ENCODE data around the gene ARSI.

ARSI gene

DNA sequence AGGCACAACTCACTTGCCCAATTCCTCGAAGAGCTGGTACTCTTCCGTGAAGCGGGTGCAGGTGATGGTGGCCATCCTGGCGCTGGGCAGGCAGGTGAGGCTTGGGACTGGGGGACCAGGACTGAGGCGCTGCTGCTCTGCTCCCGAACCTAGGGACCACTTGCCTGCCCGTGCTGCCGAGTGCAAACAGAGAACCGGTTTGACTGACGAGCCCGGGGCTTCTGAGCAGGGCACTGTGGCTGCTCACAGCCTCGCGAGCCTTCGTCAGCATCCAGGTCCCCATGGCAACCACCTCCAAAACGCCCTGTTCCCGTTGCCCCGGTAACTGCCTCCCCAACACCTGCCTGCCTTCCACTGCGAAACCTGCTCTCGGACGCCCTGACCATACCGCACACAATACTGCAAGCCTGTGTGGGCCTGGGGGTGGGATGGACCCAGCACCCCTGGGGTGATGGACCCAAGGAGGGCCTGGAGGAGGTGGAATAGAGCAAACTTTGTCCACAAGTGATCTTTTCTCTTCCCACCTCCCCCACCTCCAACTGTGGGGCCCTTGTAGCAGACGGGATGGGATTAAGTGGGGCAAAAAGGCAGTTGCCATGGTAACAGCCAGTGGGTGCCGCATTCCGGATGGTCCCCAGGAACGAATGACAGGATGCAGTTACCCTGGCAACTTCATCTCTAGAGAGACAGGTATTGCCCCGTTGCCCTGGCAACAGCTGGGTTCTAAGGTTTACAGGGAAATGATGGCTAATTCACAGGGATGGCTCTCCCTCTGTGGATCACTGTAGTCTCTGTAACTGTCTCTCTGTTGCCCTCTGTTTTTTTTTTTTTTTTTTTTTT, 12.9 kb downstream of the ARSI start, which contains the start of gene CAMK2A:
Gene CAMK2A, minus strand, starts transcription at position 223 of the 840 bp plus-strand sequence. Its CDS starts 148 bp downstream, at position 75.
- DNase-seq = no peak

DNA sequence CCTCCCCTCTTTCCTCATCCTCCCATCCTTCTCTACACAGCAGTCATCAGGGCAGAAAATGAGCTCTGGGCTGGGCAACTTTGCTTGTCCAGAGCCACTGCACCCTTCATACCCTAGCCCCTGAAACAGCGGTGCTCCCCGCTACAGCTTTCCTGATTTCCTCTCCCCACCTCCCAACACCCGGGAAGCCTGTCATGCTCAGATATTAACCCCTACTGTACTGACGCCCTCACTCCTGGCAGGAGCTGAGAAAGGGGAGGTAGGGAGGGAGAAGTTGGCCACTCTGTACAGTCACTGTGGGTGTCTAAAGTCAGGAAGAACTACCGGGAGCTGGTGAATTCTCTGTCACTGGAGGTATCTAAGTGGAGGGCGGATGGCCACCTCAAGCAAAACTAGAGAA, 13.9 kb downstream of the ARSI start:
- DNase-seq = no peak

- DNase-seq = no peak
Observed at GRCh38 chr5:150288361-150288760, 14.3 kb downstream of the ARSI start.

GRCh38 chr5:150286820-150287219, 15.9 kb downstream of the ARSI start:
- DNase-seq = peak; percentile 11

DNA sequence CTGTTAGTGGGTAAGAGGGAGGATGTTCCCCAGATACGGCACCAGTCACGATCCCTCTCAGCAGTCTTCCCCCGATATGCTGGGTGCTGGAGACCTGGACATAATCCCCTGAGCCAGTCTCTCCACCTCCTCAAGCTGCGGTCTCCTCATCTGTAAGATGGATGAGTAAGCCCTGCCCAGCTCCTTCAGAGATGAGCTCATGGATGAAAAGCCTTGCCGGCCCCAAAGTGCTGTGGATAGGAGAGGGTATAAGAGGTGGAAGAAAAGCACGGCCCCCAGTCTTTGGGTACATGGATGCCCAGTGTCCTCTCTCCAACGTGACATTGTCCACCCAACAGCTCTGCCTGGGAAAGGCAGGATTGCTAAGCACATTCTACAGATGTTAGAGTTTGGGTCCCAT, 17.6 kb downstream of the ARSI start:
- DNase-seq = no peak

DNA sequence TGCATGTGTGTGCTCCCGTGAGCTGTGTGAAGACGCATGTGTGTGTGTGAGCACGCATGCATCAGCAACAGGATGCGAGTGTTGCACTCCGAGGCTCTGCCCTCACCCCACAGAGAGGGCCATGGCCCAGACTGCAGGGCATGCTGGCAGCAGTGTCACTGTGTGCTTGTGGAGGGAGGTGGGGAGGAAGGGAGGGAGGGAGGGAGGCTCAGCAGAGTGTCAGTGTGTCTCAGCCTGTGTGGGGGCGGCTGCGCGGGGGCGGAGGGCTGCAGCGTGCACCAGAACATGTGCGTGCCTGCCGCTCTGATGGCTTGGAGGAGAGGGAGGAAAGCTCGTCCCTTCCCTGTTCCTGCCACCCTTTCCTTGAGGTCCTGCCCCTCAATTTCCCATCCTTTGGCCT, 18.4 kb downstream of the ARSI start:
- DNase-seq = no peak

- no peak for DNase-seq
Observed at GRCh38 chr5:150283904-150284303, 18.8 kb downstream of the ARSI start.

DNA sequence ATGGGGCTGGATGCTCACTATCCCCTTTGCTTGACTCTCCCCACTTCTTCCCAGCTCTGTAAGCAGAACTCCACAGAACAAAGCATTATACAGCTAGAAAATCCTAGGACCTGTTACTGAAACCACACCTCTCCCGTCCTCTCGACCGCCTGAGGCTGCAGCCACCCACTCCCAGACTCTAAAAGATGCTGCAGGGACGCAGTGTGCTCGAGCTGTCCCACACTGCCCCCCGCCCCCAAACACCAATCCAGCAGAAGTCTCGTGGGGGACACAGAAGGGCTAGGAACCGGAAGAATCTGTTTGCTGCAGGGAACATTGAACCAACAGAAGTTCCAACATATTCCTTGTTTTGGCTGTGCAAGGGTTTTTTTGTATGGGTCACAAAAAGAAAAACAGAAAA, 20.7 kb downstream of the ARSI start:
- DNase-seq = no peak

- DNase-seq = no peak
Observed at GRCh38 chr5:150279330-150280020, 23.2 kb downstream of the ARSI start.

DNA sequence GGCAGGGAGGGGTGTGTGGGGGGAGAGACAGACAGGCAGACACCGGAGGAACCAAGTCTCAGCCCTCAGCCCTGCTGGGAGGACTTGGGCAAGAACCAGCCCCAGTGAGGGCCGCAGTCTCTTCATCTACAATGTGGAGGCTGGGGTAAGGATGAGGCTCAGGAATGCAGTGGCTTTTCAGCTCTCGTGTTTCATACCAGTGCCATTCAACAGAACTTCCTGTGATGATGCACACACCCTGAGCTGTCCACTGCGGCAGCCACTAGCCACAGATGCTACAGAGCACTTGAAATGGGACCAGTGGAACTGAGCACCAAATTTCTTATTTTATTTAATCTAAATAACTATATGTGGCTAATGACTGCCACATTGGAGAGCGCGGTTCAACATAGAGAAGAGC, 23.8 kb downstream of the ARSI start:
- DNase-seq = no peak

DNA sequence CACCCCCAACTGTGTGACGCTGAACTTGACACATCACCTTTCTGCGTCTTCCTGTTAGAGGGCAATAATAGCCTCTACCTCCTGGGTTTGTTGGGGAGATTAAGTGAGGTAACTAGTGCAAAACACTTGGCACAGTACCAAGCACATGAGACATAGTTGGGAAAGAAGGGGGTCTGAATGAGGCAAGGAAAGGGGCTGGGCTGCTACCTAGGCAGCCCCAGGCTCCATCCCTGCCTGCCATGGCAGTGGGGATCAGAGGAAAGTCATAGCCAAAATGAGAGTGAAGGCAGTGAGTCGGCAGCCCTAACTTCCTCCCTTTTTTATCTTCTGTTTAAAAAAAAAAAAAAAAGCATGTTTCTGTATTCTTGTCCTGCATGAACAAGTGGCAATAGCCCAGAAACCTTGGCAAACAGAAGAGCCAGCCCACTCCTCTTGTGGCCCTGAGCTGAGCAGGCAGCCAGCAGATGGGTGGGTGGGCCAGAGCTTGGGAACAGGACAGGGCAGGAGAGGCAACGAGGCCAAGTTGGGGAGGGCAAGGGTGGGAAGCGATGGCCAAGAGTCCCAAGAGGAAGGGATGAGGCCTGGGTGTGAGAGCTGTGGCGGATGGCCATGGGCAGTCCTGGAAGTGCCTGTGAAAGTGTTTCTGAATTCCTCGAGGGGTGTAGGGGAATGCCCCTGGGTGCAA, 24.5 kb downstream of the ARSI start:
- no peak for DNase-seq

DNA sequence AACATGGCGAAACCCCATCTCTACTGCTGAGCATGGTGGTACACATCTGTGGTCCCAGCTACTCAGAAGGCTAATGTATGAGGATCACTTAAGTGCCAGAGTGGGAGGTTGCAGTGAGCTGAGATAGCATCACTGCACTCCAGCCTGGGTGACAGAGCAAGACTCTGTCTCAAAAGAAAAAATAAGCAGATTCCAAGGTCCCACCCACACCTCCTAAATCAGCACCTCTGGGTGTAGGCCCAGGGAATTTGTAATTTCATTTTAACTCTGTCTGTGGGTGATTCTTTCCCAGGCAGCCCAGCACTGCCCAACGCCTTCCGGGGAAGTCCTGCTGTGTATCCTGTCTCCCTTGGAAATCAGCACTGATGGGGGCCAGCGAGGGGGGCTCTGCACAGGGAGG, 25.7 kb downstream of the ARSI start:
- DNase-seq = no peak

- no peak for DNase-seq
Observed at GRCh38 chr5:150274811-150275210, 27.9 kb downstream of the ARSI start.

GRCh38 chr5:150272531-150272930, 30.2 kb downstream of the ARSI start:
- peak; percentile 22 for DNase-seq

- DNase-seq = no peak
Observed at GRCh38 chr5:150271923-150272322, 30.8 kb downstream of the ARSI start.

DNA sequence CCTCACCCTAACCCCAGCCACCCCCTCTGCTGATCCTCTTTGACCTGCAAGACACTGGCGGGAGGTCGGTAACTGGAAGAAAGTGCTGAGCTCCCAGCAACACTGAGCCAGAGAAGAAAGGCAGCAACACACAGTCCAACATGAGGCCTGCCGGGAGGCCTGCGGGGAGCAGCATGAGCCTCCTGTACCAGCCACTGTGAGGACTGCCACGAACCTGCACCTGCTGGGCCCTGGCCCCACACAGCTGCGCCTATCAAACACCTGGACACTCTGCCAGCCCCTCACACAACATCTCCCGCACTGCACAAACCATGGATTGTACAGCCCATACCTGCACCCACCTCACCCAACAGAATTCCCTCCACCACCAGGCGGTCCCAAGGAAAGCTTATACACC, 31.4 kb downstream of the ARSI start:
- DNase-seq = no peak

DNA sequence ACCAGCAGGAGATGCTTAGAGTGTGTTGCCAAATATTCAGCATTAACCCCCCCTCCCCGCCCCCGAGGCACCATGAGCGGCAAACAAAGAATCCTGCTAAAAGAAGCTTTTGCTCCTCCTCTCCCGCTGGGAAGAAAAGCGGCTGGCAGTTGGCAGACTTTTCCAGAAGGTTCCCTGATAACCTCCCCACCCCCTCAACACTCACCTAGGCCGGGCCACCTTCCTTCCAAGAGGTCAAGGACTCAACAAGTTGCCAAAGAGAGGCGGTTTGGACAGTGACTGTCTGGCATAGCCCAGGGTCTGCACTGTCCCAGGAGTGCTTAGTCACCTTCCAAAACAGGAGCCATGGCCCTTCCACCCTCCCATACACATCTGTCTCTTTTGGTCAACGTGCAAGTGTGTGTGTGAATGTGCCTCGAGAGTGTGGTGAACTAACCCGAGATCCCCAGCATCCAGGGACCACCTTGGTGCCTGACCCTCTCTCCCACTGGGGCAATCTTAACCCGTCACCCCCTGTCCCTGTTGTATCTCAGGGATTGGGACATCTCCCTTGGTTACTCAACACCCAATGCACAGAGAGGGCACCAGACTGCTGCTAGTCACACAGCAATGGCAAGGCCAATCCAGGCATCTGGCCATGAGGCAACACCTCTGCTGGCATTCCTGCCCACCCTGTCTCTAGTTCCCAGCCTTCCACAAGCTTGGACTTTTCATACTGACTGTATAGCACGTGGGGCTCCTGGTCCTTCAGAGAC, 32.0 kb downstream of the ARSI start:
- no peak for DNase-seq

- no peak for DNase-seq
Observed at GRCh38 chr5:150266871-150267291, 35.8 kb downstream of the ARSI start.

DNA sequence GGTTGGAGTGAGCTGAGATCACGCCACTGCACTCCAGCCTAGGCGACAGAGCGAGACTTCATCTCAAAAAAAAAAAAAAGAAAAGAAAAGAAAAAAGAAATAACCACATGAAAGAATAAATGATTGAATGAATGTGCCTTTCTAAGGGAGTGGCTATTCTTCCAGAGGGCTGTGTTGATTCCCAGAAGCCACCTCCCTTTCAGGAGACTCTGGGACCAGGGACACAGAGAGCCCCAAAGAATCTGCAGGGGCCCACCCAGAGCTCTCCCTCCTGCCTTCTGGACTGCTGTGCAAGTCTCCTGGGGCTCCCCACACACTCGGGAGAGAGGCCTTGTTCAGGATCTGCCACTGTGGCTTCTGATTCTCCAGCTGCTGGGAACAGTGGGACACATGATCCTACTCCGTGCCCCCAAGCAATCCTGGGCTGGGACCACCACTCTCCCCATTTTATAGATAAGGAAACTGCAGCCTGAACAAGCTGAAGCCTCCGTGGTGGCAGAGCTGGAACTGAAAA, 36.8 kb downstream of the ARSI start:
- DNase-seq = no peak

GRCh38 chr5:150264667-150265603, 37.8 kb downstream of the ARSI start:
- peak; percentile 8 for DNase-seq

- DNase-seq = peak; percentile 5
Observed at GRCh38 chr5:150263801-150264621, 38.7 kb downstream of the ARSI start.

All from inflammatory macrophage treated with lipopolysaccharide for 4 hours (primary cell).